Astrocyte of the spinal cord (primary cell): ENCODE results near the gene RALGPS1.

ENCODE experiments used
- DNase-seq: peaks from one replicate; pipeline ENCODE4 v3.0.0; 2011; ENCODE audit warnings: low read depth, low spot score
- H3K4me3 ChIP-seq: 2 replicates; pipeline ENCODE4 v1.5.1; 2011; ENCODE audit warnings: low read depth, mild to moderate bottlenecking, low read length, moderate library complexity
- in situ Hi-C: cut with HindIII; loops from 2 replicates; pipeline ENCODE4 v1.10.0; 2017; ENCODE audit warnings: low sequenced_read_pairs
- TF ChIP-seq, protein P1 (sequence below): IDR thresholded peaks from 2 replicates; pipeline ENCODE4 v1.5.1; 2012; ENCODE audit warnings: low read depth, mild to moderate bottlenecking, low read length, inconsistent platforms

RALGPS1 gene

DNA sequence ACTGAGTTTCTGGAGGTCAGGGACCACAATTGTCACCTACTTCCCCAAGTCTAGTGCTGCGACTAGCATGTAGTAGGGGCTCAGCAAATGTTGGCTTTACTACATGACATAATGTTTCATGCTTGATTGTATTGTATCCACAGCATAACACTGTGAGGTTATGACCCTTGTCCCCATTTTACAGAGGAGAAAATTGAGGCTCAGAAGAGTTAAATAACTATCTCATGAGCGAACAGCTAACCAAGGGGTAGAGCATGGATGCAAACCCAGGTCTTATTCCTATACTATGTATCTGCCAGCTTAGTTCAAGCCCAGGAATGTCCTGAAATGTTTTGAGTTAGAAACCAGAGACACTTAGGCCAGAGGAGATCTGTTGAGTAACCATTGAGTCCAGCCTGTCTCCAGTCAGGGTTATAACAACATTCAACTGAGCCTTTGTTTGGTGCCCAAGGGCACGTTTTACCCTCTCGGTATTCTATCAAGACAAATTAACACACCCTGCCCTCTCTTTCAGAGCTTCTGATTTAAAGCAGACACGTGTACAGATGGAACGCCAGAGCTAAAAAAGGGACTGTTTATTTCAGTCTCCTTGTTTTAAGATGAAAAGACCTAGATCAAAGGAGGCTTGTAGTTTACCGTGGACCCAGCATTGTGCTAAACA lies 191.4 kb downstream of the RALGPS1 start:
- no peak overlapping the region for H3K4me3 ChIP-seq
- TF ChIP-seq, protein P1, sequence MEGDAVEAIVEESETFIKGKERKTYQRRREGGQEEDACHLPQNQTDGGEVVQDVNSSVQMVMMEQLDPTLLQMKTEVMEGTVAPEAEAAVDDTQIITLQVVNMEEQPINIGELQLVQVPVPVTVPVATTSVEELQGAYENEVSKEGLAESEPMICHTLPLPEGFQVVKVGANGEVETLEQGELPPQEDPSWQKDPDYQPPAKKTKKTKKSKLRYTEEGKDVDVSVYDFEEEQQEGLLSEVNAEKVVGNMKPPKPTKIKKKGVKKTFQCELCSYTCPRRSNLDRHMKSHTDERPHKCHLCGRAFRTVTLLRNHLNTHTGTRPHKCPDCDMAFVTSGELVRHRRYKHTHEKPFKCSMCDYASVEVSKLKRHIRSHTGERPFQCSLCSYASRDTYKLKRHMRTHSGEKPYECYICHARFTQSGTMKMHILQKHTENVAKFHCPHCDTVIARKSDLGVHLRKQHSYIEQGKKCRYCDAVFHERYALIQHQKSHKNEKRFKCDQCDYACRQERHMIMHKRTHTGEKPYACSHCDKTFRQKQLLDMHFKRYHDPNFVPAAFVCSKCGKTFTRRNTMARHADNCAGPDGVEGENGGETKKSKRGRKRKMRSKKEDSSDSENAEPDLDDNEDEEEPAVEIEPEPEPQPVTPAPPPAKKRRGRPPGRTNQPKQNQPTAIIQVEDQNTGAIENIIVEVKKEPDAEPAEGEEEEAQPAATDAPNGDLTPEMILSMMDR = no peak
- in situ Hi-C loops = no loop called here
- no peak for DNase-seq

DNA sequence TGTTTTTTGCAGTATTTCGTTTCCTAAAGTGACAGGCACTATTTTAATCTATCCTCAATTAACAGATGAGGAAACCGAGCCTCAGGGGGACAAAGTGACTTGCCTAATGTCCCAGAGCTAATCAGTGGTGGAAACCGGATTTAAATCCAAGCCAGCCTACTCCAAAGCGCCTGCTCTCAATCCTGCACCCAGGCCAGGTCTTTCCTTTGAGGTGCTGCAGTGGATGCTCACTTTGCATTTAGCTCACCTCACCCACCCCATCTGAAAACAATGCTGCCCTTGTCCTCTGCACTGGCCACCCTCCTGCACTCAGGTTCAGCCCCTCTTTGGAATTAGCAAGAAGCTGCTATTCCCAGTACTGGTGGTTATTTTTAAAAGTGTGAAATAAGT lies 191.9 kb downstream of the RALGPS1 start:
- no peak overlapping the region for H3K4me3 ChIP-seq
- in situ Hi-C loops = no loop called here
- TF ChIP-seq, protein P1 = no peak
- DNase-seq = no peak

DNA sequence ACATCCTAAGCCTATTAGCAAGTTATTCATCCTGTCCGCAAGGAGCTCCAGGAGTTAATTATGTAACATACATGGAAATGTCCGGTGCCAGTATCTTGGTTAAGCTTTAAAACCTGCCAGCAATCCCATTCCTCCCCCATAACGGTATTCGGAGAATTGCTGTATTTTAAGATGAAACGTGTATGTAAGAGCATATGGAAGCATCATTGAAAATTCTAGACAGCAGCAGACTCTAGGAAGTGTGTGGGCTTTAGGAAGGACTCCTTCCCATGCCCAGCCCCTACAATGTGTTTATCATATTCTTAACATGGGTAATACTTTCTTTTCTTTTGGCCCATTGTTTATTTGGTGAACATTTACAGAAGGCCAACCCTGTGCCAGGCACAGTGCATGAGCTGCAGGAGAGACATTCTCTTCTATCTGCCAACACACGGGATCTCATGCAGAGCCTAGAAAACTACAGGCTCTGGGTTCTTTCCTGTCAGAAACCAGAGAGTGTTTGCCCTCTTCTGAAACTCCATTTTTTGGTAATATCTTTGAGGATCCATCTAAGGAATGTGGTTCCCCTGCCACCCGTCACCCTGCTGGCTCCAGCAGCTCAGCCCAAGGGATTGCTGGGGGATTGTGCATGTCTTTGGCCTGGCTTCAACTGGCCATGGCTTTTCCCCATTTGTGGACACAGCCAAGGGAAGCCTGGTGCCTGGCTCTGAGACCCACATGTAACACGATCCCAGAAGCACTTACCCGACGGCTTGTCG lies 192.8 kb downstream of the RALGPS1 start:
- in situ Hi-C loops = no loop called here
- TF ChIP-seq, protein P1 = no peak

DNA sequence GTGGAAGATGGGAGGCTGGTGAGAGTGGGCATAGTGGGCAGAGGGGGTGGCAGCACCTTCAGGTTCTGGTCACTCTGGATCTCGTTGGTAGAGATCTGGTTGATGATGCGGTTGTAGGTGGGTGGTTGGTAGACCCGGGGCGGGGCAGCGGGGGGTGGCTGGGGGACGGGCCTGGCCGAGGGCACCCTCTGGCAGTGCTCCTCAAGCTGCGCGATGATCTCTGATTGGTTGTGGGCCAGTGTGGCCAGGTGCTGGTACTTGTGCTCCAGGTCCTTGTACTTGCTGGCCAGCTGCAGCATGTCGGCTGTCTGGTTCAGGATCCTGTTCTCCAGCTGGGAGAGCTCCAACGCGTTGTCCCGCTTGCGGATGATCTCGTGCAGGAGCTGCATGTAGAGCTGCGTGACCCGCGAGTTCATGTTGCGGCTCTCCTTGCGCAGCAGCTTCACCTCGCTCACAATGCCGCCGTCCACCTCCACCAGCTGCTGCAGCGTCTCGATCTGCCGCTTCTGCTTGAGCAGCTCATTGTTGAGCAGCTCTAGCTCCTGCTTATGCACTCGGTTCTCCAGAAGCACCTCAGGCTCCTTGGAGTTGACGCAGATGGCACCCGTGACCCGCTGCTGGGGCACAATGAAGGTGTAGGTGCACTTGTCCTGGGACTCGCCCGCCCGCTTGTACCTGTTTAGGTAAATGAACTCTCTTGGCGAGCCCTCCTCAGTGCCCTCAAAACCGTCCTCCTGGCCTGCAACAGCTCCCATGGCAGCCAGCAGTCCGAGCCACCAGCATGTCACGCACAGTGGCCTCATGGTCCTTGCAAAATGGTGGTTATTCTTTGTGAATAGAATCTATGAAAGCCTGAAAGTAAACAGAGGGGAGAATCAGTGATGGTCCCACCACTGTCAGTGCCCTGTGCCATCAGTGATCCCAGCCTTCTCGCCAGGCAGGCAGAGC lies 193.6 kb downstream of the RALGPS1 start:
- in situ Hi-C loops = no loop called here
- TF ChIP-seq, protein P1 = no peak
- DNase-seq = no peak
- no peak overlapping the region for H3K4me3 ChIP-seq

More for the DNA sequence above, 192.8 kb downstream of the RALGPS1 start:
- DNase-seq = no peak
- no peak overlapping the region for H3K4me3 ChIP-seq

DNA sequence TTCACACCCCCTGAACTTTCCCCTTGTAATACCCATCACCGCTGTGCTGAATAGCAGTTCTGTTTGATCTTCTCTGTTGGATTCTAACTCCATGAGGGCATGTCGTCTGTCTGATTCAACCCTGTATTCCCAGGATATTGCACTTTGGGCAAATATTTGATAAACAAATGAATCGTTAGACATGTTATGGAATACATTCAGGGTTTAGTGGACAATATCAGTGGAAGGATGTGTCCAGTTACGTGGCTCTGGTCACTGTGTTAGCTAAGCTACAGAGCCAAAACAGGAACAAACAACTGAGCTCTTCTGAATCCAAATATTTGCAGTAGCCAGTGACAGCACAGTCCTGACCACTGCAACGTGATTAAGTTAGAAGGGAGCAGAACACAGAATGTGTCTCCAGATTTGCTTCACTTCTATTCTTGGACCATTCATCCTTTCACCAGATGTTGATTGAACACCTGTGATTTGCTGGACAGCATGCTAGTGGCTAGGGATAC lies 194.7 kb downstream of the RALGPS1 start:
- TF ChIP-seq, protein P1 = no peak
- no peak for DNase-seq
- in situ Hi-C loops = no loop called here
- no peak overlapping the region for H3K4me3 ChIP-seq

DNA sequence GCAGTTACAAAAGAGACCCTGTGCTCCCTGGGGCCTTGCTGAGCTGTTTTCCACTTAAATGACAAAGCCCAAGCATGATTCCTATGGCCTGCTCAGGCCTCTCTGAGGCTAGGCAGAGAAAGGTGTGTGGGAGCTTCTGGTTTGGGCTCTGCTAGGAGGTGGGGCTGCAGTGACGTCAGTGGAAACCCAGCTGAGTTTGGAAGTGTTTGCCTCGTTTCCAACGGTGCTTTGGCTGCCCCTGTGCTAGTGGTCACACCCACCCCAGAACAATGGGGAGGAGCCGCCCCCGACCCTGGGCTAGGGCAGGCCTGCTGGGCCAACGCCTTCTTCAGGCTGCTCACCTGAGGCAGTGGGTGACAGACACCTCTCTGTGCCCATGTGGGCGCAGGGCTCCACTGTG lies 197.5 kb downstream of the RALGPS1 start:
- TF ChIP-seq, protein P1 = no peak
- in situ Hi-C loops = no loop called here
- H3K4me3 ChIP-seq = no peak overlapping the region

More for the DNA sequence above, 197.5 kb downstream of the RALGPS1 start:
- no peak for DNase-seq
